Osteocyte (in vitro differentiated cells): ENCODE results near the gene NT5E. TPM values are rescaled to one million over a fixed set of nuclear protein-coding genes. Genes with fewer than 3 reads are reported as not detected.

ENCODE experiments used
- DNase-seq: peaks from one replicate; pipeline ENCODE4 v3.0.0; 2021; ENCODE audit warnings: mixed read lengths; ENCODE audit not compliant: unreplicated experiment; ENCODE audit errors: extremely low spot score
- H3K27ac Mint-ChIP-seq: one replicate; pipeline ENCODE4 v1.8.0; 2021; ENCODE audit warnings: mild to moderate bottlenecking, mixed read lengths; ENCODE audit not compliant: unreplicated experiment
- H3K27me3 Mint-ChIP-seq: one replicate; pipeline ENCODE4 v1.8.0; 2021; ENCODE audit warnings: mixed read lengths; ENCODE audit not compliant: unreplicated experiment
- H3K36me3 Mint-ChIP-seq: one replicate; pipeline ENCODE4 v1.8.0; 2021; ENCODE audit warnings: mixed read lengths; ENCODE audit not compliant: unreplicated experiment
- H3K4me1 Mint-ChIP-seq: one replicate; pipeline ENCODE4 v1.8.0; 2021; ENCODE audit warnings: mixed read lengths; ENCODE audit not compliant: unreplicated experiment
- H3K4me3 Mint-ChIP-seq: one replicate; pipeline ENCODE4 v1.8.0; 2021; ENCODE audit warnings: mild to moderate bottlenecking, moderate library complexity, mixed read lengths; ENCODE audit not compliant: unreplicated experiment
- H3K9me3 Mint-ChIP-seq: one replicate; pipeline ENCODE4 v1.8.0; 2021; ENCODE audit warnings: mixed read lengths; ENCODE audit not compliant: unreplicated experiment
- total RNA-seq: library from RNA; stranded (reverse); gene quantifications from 2 replicates; pipeline ENCODE4 v1.2.1, GENCODE V29; 2021
- TF ChIP-seq, protein P1 (sequence below): fragments of 200-600 bp; sonication (generic); IDR thresholded peaks from 2 replicates; pipeline ENCODE4 v1.5.0; 2021; ENCODE audit warnings: antibody characterized with exemption, mild to moderate bottlenecking, moderate library complexity

Gene NT5E
- total RNA-seq, 1 donor from 2014 or later = 197 TPM

DNA sequence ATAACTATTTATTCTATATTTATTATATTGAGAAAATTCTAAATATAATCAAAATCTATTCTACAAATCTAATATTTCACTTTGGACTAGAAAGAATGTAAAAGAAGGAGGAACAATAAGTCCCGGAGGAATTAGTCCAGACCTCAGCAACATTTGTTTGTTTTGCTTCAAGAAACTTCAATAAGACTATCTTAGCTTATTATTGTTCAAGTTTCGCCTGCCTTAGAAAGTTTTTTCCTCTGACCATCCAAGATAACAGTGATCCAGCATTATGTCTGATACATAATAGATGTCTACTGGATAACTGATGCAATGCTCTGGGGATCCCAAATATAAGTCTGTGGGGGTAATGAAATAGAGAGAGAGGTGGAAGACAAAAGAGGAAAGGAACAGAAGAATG is 28.7 kb upstream of the NT5E start:
- no peak for DNase-seq
- Mint-ChIP-seq H3K9me3 (peaks cover 13% of the 10 kb centered on the region), H3K36me3 (peaks cover 2% of the 10 kb centered on the region), H3K4me1 (peaks cover 54% of the 10 kb centered on the region), H3K27me3 (no peaks in the 10 kb centered on the region), H3K4me3 (no peak overlapping the region), H3K27ac (peak overlapping the region; percentile 56)
- TF ChIP-seq, protein P1, sequence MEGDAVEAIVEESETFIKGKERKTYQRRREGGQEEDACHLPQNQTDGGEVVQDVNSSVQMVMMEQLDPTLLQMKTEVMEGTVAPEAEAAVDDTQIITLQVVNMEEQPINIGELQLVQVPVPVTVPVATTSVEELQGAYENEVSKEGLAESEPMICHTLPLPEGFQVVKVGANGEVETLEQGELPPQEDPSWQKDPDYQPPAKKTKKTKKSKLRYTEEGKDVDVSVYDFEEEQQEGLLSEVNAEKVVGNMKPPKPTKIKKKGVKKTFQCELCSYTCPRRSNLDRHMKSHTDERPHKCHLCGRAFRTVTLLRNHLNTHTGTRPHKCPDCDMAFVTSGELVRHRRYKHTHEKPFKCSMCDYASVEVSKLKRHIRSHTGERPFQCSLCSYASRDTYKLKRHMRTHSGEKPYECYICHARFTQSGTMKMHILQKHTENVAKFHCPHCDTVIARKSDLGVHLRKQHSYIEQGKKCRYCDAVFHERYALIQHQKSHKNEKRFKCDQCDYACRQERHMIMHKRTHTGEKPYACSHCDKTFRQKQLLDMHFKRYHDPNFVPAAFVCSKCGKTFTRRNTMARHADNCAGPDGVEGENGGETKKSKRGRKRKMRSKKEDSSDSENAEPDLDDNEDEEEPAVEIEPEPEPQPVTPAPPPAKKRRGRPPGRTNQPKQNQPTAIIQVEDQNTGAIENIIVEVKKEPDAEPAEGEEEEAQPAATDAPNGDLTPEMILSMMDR = no peak

DNA sequence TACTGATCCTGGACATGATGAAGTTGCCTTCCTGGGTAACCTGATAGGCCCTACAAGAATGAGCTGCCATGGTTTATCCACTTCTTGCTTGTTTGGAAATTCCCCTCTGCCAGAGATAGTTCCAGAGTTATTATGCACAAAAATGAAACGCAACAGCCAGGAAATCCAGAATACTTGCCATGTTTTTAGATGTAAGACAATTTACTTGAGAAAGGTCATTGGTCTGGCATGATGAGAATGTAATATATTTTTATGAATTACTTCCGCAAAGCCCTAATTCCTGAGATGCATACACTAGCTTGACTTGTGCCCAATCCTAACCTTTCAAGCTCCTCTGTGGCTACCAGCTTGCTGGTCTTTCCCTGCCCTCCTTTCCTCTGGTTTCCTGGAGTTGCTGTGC is 27.9 kb upstream of the NT5E start:
- TF ChIP-seq, protein P1 = no peak
- peaks cover 13% of the 10 kb centered on the region for H3K9me3 Mint-ChIP-seq
- peaks cover 51% of the 10 kb centered on the region for H3K4me1 Mint-ChIP-seq
- peak overlapping the region; percentile 56 for H3K27ac Mint-ChIP-seq
- no peak for DNase-seq
- no peaks in the 10 kb centered on the region for H3K27me3 Mint-ChIP-seq
- no peak overlapping the region for H3K4me3 Mint-ChIP-seq
- peaks cover 2% of the 10 kb centered on the region for H3K36me3 Mint-ChIP-seq

DNA sequence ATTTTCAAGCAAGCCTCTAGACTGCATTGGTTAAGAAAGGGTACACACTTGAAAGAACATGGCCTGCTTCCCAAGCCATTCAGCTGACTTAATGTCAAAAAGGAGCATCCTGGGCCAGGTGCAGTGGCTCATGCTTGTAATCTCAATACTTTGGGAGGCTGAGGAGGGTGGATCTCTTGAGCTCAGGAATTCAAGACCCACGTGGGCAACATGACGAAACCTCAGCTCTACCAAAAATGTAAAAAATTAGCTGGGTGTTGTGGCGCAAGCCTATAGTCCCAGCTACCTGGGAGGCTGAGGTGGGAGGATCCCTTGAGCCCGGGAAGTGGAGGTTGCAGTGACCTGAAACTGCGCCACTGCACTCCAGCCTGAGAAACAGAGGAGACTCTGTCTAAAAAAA is 26.9 kb upstream of the NT5E start:
- Mint-ChIP-seq H3K4me1 (peaks cover 44% of the 10 kb centered on the region), H3K4me3 (no peak overlapping the region), H3K27me3 (no peaks in the 10 kb centered on the region), H3K36me3 (peaks cover 2% of the 10 kb centered on the region), H3K27ac (no peak overlapping the region), H3K9me3 (peaks cover 13% of the 10 kb centered on the region)
- no peak for DNase-seq
- TF ChIP-seq, protein P1 = no peak

DNA sequence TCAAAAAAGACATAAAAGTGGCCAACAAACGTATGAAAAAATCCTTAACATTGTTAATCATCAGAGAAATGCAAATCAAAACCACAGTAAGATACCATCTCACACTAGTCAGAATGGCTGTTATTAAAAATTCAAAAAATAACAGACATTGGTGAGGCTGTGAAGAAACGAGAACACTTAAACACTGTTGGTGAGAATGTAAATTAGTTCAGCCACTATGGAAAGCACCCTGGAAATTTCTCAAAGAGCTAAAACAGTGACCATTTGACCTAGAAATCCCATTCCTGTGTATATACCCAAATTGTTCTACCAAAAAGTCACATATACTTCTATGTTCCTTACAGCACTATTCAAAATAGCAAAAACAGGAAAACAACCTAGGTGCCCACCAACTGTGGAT is 24.9 kb upstream of the NT5E start:
- H3K4me1 Mint-ChIP-seq = peaks cover 31% of the 10 kb centered on the region
- H3K4me3 Mint-ChIP-seq = no peak overlapping the region

DNA sequence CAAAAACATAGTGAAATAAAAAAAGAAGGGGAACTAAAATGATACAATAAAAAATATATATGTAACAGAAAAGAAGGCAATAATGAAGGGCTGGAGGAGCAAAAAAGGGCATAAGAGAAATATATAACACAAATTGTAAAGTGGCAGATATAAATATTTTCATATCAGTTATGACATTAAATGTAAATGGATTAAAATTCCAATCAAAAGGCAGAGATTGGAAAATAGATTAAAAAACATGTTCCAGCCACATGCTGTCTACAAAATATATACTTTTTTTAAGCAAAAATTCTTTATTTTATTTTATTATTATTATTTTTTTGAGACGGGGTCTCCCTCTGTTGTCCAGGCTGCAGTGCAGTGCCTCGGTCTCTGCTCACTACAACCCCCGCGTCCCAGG is 23.9 kb upstream of the NT5E start:
- no peaks in the 10 kb centered on the region for H3K27me3 Mint-ChIP-seq
- no peak for DNase-seq
- TF ChIP-seq, protein P1 = no peak
- no peak overlapping the region for H3K4me3 Mint-ChIP-seq
- peaks cover 22% of the 10 kb centered on the region for H3K4me1 Mint-ChIP-seq
- H3K27ac Mint-ChIP-seq = no peak overlapping the region
- H3K36me3 Mint-ChIP-seq = peaks cover 2% of the 10 kb centered on the region
- H3K9me3 Mint-ChIP-seq = peaks cover 15% of the 10 kb centered on the region

More for the DNA sequence above, 24.9 kb upstream of the NT5E start:
- H3K9me3 Mint-ChIP-seq = peaks cover 15% of the 10 kb centered on the region
- no peak for DNase-seq
- H3K27me3 Mint-ChIP-seq = no peaks in the 10 kb centered on the region
- TF ChIP-seq, protein P1 = no peak
- no peak overlapping the region for H3K27ac Mint-ChIP-seq
- H3K36me3 Mint-ChIP-seq = peaks cover 2% of the 10 kb centered on the region
